Measurements from ENCODE around the gene KY. TPM values are rescaled to one million over a fixed set of nuclear protein-coding genes. Genes with fewer than 3 reads are reported as not detected.

KY gene
- polyA plus RNA-seq, 1 donor: 3.1 TPM

DNA sequence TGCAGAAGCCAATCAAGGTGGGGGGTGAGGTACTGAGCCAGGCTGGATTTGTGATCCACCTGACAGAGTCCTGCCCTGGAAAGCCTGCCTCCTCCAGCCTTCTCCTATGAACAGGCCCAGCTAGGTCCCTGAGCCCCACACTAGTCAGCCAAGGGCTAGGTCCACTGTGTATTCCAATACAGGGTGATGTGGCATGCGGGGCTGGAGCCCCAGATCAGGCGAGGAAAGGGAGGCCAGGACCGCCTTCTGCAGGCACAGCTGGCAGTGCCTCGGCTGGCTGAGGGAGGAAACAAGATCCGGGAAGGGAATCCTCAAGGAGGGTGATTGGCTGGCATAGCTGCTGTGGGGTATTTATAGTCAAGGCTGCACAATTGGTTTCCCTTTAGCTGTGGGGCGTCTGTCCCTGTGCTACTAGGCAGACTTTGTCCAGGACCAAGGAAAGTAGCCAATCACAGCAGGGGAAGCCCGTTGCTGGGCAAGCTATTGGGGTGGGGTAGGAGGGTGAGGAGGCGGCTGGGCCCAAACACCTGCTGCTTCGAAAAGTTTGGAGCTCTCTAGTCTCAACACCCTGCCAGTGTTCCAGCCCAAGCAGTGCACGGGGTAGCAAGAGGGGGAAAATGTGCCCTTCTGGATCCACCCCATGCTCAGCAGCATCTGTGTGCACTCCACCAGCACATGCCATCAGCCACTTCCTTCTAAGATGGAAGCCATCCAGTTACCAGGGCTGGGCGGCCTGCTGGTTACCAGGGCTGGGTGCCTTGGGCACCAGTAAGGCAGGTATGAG is 5.9 kb downstream of the KY start:
- Histone ChIP-seq H3K36me3 (ENCODE audit: control insufficient read depth, insufficient read depth, low read length) (no peaks in the 10 kb centered on the region), H3K4me3 (ENCODE audit: low read length) (no peak overlapping the region), H3K27me3 (ENCODE audit: control insufficient read depth, insufficient read depth, low read length) (peaks cover 4% of the 10 kb centered on the region), H3K4me1 (ENCODE audit: control insufficient read depth, insufficient read depth, low read length) (peaks cover 9% of the 10 kb centered on the region), H3K27ac (ENCODE audit: low read length) (no peak overlapping the region), H3K9me3 (ENCODE audit: control insufficient read depth, low read depth, low read length) (no peaks in the 10 kb centered on the region)
- WGBS (ENCODE audit: insufficient coverage, low lambda C conversion rate): no CpG with 5 or more reads among the region's 11 CpGs
- peak; percentile 39 to 79 for DNase-seq

DNA sequence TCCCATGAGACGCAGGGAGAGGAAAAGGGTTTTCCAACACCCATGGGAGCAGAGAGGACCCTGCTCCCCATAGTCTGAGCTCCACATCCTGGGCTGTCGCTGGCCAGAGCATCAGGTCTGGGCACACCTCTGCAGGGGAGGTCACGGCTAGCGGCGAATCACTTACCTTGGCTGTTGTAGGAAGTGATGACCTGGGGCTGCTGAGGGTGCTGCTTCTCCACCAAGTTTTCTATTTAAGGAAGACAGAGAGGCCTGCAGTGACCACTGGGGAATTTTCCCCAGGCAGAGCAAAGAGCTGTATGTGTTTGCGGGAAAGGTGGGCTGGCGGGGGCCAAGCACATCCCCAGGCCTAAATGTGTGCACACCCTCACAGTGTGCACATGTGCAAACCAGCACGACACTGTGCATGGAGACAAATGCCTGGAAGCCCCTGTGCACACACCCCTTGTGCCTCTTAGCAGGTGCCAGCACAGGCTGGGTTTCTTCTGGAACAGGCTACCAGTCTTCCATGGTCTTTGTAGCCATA is 7.6 kb downstream of the KY start:
- H3K27ac ChIP-seq (ENCODE audit: low read length): no peak overlapping the region
- H3K4me1 ChIP-seq (ENCODE audit: control insufficient read depth, insufficient read depth, low read length): peaks cover 9% of the 10 kb centered on the region
- H3K36me3 ChIP-seq (ENCODE audit: control insufficient read depth, insufficient read depth, low read length): no peaks in the 10 kb centered on the region
- no peak for DNase-seq
- WGBS (ENCODE audit: insufficient coverage, low lambda C conversion rate): no CpG with 5 or more reads among the region's 8 CpGs
- H3K9me3 ChIP-seq (ENCODE audit: control insufficient read depth, low read depth, low read length): no peaks in the 10 kb centered on the region
- no peak overlapping the region for H3K4me3 ChIP-seq (ENCODE audit: low read length)
- no peaks in the 10 kb centered on the region for H3K27me3 ChIP-seq (ENCODE audit: control insufficient read depth, insufficient read depth, low read length)

DNA sequence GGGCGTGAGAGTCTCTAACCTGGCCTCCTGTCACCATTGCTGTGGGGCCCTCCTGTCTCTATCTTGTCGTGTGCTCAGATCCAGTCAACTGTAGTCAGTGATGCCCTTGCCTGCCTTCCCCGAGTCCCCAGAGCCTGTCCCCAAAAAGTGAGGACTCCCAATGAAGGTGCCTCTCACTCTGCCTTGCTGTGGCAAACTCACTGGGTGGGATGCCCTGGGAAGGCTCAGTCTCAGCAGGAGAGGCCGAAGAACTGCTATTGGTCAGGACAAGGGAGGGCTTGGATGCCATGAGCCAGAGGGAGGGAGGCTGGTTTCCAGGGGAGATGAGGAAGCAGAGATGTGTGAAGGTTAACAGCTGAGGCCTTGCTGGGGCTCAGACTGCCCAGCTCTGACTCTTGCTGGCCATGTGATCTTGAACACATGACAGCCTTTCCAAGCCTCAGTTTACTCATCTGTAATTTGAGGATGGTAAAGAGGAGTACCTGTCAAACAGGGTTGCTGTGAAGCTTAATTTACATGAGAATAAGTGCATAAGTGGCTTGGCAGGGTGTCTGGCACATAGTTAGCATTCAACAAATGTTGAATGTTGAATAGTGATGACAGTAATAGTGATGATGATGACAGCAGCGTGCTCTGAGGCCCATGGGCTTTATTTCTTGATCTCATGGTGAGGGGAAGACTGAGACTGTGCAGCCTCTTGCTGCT is 8.2 kb downstream of the KY start:
- no peak overlapping the region for H3K27ac ChIP-seq (ENCODE audit: low read length)
- WGBS (ENCODE audit: insufficient coverage, low lambda C conversion rate): no CpG with 5 or more reads among the region's 5 CpGs
- H3K27me3 ChIP-seq (ENCODE audit: control insufficient read depth, insufficient read depth, low read length): no peaks in the 10 kb centered on the region
- no peak overlapping the region for H3K4me3 ChIP-seq (ENCODE audit: low read length)
- DNase-seq: no peak
- no peaks in the 10 kb centered on the region for H3K9me3 ChIP-seq (ENCODE audit: control insufficient read depth, low read depth, low read length)
- peaks cover 9% of the 10 kb centered on the region for H3K4me1 ChIP-seq (ENCODE audit: control insufficient read depth, insufficient read depth, low read length)
- no peaks in the 10 kb centered on the region for H3K36me3 ChIP-seq (ENCODE audit: control insufficient read depth, insufficient read depth, low read length)

DNA sequence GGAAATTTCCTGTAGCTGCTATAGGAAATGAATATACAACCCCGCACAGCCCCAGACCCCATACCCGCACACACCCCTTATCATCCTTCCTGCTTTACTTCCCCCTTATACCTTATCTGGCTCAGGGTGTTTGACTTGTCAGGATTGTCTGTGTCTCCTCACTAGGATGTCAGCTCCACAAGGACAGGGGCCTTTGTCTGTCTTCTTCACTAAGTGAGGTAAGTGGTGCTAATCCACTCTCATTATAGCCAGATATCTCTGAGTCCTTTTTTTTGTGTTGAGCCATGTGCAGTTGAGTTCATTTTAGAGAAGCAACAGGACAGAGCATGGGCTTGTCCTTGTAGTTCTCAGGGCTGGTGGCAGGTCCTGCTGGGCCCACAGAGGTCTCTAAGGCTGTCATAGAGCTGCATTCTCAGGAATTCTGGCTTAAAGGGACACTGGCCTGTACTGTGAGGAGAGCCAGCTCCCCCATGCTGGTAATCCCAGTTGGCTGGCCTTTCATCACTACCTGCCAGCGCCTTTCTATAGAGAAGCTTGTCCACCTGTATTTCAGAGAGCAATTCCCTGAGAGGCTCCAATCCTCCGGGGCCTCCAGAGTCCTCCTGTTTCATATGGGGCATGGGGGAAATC is 9.0 kb downstream of the KY start:
- H3K27ac ChIP-seq (ENCODE audit: low read length): no peak overlapping the region
- no CpG with 5 or more reads among the region's 4 CpGs for WGBS (ENCODE audit: insufficient coverage, low lambda C conversion rate)
- no peaks in the 10 kb centered on the region for H3K27me3 ChIP-seq (ENCODE audit: control insufficient read depth, insufficient read depth, low read length)
- no peaks in the 10 kb centered on the region for H3K36me3 ChIP-seq (ENCODE audit: control insufficient read depth, insufficient read depth, low read length)
- peaks cover 9% of the 10 kb centered on the region for H3K4me1 ChIP-seq (ENCODE audit: control insufficient read depth, insufficient read depth, low read length)
- no peaks in the 10 kb centered on the region for H3K9me3 ChIP-seq (ENCODE audit: control insufficient read depth, low read depth, low read length)
- no peak for DNase-seq
- H3K4me3 ChIP-seq (ENCODE audit: low read length): no peak overlapping the region

DNA sequence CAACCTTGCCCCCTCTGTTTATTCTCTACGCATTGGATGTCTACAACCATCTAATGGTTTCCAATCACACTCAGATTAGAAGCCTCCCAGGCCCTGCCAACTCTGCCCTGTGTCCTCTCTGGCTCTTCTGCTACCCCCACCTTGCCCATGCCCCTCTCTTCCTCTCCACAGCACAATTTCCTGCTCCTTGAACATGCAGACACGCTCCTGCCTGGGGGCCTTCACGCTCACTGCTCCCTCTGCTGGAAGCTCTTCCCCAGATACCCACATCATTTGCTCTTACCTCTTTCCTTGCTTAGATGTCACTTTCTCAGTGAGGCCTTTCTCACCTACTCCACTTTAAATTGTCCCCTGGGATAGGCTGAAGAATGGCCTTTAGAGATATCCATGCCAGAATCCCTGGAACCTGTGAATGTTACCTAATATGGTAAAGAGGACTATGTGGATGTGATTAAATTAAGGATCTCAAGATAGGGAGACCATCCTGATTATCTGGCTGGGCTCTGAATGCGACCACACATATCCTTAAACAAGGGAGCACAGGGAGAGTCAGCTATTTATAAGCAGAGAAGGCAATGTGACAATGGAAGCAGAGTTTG is 9.9 kb downstream of the KY start:
- H3K36me3 ChIP-seq (ENCODE audit: control insufficient read depth, insufficient read depth, low read length): no peaks in the 10 kb centered on the region
- H3K4me3 ChIP-seq (ENCODE audit: low read length): no peak overlapping the region
- H3K9me3 ChIP-seq (ENCODE audit: control insufficient read depth, low read depth, low read length): no peaks in the 10 kb centered on the region
- no peaks in the 10 kb centered on the region for H3K27me3 ChIP-seq (ENCODE audit: control insufficient read depth, insufficient read depth, low read length)
- peaks cover 9% of the 10 kb centered on the region for H3K4me1 ChIP-seq (ENCODE audit: control insufficient read depth, insufficient read depth, low read length)
- H3K27ac ChIP-seq (ENCODE audit: low read length): no peak overlapping the region
- WGBS (ENCODE audit: insufficient coverage, low lambda C conversion rate): no CpG with 5 or more reads among the region's 4 CpGs
- DNase-seq: peak; percentile 33 to 40

DNA sequence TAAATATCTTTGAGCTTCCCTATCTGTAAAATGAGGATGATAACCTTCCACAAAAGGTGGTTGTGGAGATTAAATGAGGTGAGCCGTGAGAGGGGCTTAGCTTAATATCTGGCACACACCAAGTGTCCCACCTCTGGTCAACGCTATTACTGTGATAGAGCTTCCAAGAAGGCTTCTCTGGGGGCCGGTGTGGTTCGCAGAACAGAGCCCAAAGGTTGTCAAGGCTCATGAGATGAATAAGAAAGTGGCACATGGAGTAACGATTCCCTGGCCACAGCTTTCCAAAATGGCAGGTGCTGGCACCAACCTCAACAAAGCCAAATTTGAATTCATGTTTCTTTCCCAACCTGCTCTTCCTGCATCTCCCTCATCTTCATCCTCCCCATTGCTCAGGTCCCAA is 10.4 kb downstream of the KY start:
- no peak for DNase-seq
- no peaks in the 10 kb centered on the region for H3K36me3 ChIP-seq (ENCODE audit: control insufficient read depth, insufficient read depth, low read length)
- 100% methylated on average over 1 of the region's 5 CpGs for WGBS (ENCODE audit: insufficient coverage, low lambda C conversion rate)
- peaks cover 9% of the 10 kb centered on the region for H3K4me1 ChIP-seq (ENCODE audit: control insufficient read depth, insufficient read depth, low read length)
- no peak overlapping the region for H3K4me3 ChIP-seq (ENCODE audit: low read length)
- H3K9me3 ChIP-seq (ENCODE audit: control insufficient read depth, low read depth, low read length): no peaks in the 10 kb centered on the region
- no peaks in the 10 kb centered on the region for H3K27me3 ChIP-seq (ENCODE audit: control insufficient read depth, insufficient read depth, low read length)
- H3K27ac ChIP-seq (ENCODE audit: low read length): no peak overlapping the region

DNA sequence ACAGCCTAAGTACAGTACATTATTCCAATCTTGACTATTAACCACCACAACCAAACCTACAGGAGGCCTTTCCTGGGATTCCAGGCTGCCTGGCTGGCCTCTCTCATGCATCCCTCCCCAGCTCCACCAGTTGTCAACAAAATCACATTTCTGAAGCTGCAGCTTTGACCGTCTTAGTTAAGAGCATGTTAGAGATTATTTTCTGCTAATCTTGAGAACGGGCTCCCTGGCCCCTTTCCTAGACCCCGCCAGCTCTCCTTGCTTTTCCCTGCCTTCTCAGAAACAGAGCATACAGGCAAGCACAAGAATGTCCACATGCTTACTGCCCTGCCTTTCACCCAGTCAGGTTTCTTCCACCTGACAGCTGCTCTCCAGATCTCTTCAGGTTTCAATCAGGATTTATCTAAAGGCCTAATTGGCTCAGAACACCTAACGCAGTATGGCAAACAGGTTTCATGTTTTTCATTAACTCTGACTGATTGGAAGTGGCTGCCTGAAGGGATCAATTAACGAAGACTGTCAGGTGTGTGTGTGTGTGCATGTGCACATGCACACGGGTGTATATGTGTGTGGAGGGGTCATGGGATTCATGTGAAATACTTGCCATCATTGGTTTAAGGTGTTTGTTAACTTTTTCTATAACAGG is 12.3 kb downstream of the KY start:
- Histone ChIP-seq H3K27me3 (ENCODE audit: control insufficient read depth, insufficient read depth, low read length) (no peaks in the 10 kb centered on the region), H3K36me3 (ENCODE audit: control insufficient read depth, insufficient read depth, low read length) (no peaks in the 10 kb centered on the region), H3K4me1 (ENCODE audit: control insufficient read depth, insufficient read depth, low read length) (no peaks in the 10 kb centered on the region), H3K4me3 (ENCODE audit: low read length) (no peak overlapping the region), H3K27ac (ENCODE audit: low read length) (no peak overlapping the region), H3K9me3 (ENCODE audit: control insufficient read depth, low read depth, low read length) (no peaks in the 10 kb centered on the region)
- no peak for DNase-seq
- 63% methylated on average over 2 of the region's 6 CpGs for WGBS (ENCODE audit: insufficient coverage, low lambda C conversion rate)

DNA sequence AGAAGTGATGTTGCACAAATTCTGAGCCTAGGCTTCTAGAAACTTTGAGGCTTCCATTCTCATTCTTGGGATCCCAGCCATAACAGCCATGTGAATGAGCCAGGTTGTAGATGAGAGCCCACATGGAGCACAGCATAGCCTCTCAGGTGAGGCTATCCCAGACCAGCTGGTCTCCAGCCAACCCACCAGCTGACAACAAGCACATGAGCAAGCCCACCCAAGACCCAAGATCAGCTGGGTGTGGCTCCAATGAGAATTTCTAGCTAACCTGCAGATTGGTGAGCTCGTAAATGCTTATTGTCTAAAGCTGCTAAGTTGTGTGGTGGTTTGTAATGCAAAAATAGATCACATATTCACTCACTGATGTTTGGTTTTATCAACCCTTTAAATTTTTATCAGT is 14.4 kb downstream of the KY start:
- DNase-seq: no peak
- H3K36me3 ChIP-seq (ENCODE audit: control insufficient read depth, insufficient read depth, low read length): no peaks in the 10 kb centered on the region
- H3K27me3 ChIP-seq (ENCODE audit: control insufficient read depth, insufficient read depth, low read length): no peaks in the 10 kb centered on the region
- H3K27ac ChIP-seq (ENCODE audit: low read length): no peak overlapping the region
- H3K4me3 ChIP-seq (ENCODE audit: low read length): no peak overlapping the region
- H3K9me3 ChIP-seq (ENCODE audit: control insufficient read depth, low read depth, low read length): no peaks in the 10 kb centered on the region
- H3K4me1 ChIP-seq (ENCODE audit: control insufficient read depth, insufficient read depth, low read length): no peaks in the 10 kb centered on the region
- no CpG with 5 or more reads among the region's 1 CpG for WGBS (ENCODE audit: insufficient coverage, low lambda C conversion rate)

DNA sequence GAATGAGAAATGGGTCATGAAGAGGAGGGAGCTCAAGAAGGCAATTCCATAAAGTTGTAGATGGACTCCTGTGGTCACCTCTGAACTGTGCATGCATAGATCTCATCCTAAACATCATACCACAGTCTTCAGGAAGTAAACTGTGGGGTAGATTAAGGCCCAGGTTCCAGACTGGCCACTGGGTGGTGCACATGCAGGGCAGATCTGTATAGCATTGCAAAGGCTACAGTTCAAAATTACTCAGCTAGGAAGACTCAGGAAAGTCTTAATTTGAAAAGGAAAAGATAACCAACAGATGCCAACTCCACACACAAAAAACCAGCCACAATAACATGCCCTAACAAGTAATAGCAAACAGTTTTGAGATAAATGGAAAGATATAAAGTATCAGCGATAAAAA is 20.3 kb downstream of the KY start:
- no peak overlapping the region for H3K4me3 ChIP-seq (ENCODE audit: low read length)
- peaks cover 3% of the 10 kb centered on the region for H3K9me3 ChIP-seq (ENCODE audit: control insufficient read depth, low read depth, low read length)
- H3K27me3 ChIP-seq (ENCODE audit: control insufficient read depth, insufficient read depth, low read length): no peaks in the 10 kb centered on the region
- no peaks in the 10 kb centered on the region for H3K4me1 ChIP-seq (ENCODE audit: control insufficient read depth, insufficient read depth, low read length)
- no peaks in the 10 kb centered on the region for H3K36me3 ChIP-seq (ENCODE audit: control insufficient read depth, insufficient read depth, low read length)
- 100% methylated on average over 1 of the region's 1 CpG for WGBS (ENCODE audit: insufficient coverage, low lambda C conversion rate)
- no peak for DNase-seq
- no peak overlapping the region for H3K27ac ChIP-seq (ENCODE audit: low read length)

DNA sequence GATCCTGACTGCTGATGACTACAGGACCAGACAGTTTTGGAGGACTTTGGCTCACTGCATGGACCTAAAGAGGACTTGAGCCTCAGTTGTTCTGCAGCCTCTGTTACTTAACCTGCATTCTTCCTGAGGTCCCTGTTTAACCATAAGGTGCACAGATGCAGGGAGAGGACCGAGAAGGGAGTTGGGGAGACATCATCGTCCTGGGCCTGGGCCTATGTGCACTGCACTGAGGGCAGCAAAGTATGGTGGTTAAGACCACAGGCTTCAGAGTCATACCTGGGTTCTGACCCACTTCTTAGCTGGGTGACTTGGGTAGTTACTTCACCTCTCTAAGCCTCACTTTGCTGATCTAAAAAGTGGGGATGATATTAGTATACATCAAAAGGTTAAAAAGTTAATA is 21.9 kb downstream of the KY start:
- H3K4me1 ChIP-seq (ENCODE audit: control insufficient read depth, insufficient read depth, low read length): no peaks in the 10 kb centered on the region
- H3K9me3 ChIP-seq (ENCODE audit: control insufficient read depth, low read depth, low read length): peaks cover 3% of the 10 kb centered on the region
- H3K36me3 ChIP-seq (ENCODE audit: control insufficient read depth, insufficient read depth, low read length): no peaks in the 10 kb centered on the region
- DNase-seq: no peak
- no peak overlapping the region for H3K4me3 ChIP-seq (ENCODE audit: low read length)
- no peaks in the 10 kb centered on the region for H3K27me3 ChIP-seq (ENCODE audit: control insufficient read depth, insufficient read depth, low read length)
- 100% methylated on average over 2 of the region's 2 CpGs for WGBS (ENCODE audit: insufficient coverage, low lambda C conversion rate)
- no peak overlapping the region for H3K27ac ChIP-seq (ENCODE audit: low read length)
